OCI-LY3 (cell line): ENCODE data around the gene STT3B.

ENCODE experiments used
- H2AFZ ChIP-seq: fragments of 200-600, 300-600 bp; shearing (Covaris generic); 2 replicates; pipeline ENCODE4 v1.6.0; 2014; ENCODE audit warnings: antibody characterized with exemption, low read depth, low read length
- H3K27ac ChIP-seq: fragments of 200-600, 300-600 bp; sonication (generic); 2 replicates; pipeline ENCODE4 v1.5.1; 2014; ENCODE audit warnings: mild to moderate bottlenecking, low read length, moderate library complexity, mixed read lengths
- H3K27me3 ChIP-seq: fragments of 200-600, 300-600 bp; sonication (generic); 2 replicates; pipeline ENCODE4 v1.6.1; 2014; ENCODE audit warnings: low read depth, low read length, mixed read lengths
- H3K36me3 ChIP-seq: fragments of 200-600, 300-600 bp; sonication (generic); replicated peaks from 2 replicates; pipeline ENCODE3; 2014; ENCODE audit warnings: low read depth, low read length, mixed read lengths
- H3K4me1 ChIP-seq: fragments of 300-600, 200-600 bp; sonication (generic); 2 replicates; pipeline ENCODE4 v1.6.1; 2014; ENCODE audit warnings: low read length, mixed read lengths
- H3K4me2 ChIP-seq: fragments of 200-600, 300-600 bp; sonication (generic); 2 replicates; pipeline ENCODE4 v1.6.1; 2014; ENCODE audit warnings: low read length, mixed read lengths
- H3K4me3 ChIP-seq: fragments of 300-600, 200-600 bp; sonication (generic); 2 replicates; pipeline ENCODE4 v1.5.1; 2014; ENCODE audit warnings: antibody characterized with exemption, mild to moderate bottlenecking, low read length, moderate library complexity
- H3K79me2 ChIP-seq: fragments of 300-600, 200-600 bp; shearing (Covaris generic); 2 replicates; pipeline ENCODE4 v1.6.1; 2014; ENCODE audit warnings: mild to moderate bottlenecking, low read length, mixed read lengths
- H3K9ac ChIP-seq: fragments of 300-600, 200-600 bp; shearing (Covaris generic); 2 replicates; pipeline ENCODE4 v1.6.0; 2014; ENCODE audit warnings: mild to moderate bottlenecking, low read length, moderate library complexity
- H3K9me3 ChIP-seq: fragments of 200-600, 300-600 bp; shearing (Covaris generic); 2 replicates; pipeline ENCODE4 v1.6.1; 2014; ENCODE audit warnings: low read length, mixed read lengths; ENCODE audit not compliant: insufficient read depth
- H4K20me1 ChIP-seq: fragments of 200-600, 300-600 bp; sonication (generic); 2 replicates; pipeline ENCODE4 v1.6.1; 2016; ENCODE audit warnings: low read length, mixed read lengths; ENCODE audit not compliant: insufficient read depth
- CTCF ChIP-seq: fragments of 200-600, 300-600 bp; sonication (generic); IDR thresholded peaks from 2 replicates; pipeline ENCODE4 v1.5.1; 2014; ENCODE audit warnings: antibody characterized with exemption, low read length, low read depth
- EZH2phosphoT487 ChIP-seq: fragments of 200-600 bp; shearing (Covaris generic); IDR thresholded peaks from 2 replicates; pipeline ENCODE4 v1.6.1; 2018; ENCODE audit warnings: antibody characterized with exemption, mixed run types, low read depth

STT3B gene

GRCh38 chr3:31576521-31576920 is 43.8 kb downstream of the STT3B start:
- Histone ChIP-seq H3K36me3 (peaks cover 25% of the 10 kb centered on the region), H3K4me3 (no peak overlapping the region), H3K9me3 (no peaks in the 10 kb centered on the region), H3K79me2 (peaks cover 96% of the 10 kb centered on the region), H3K27ac (no peak overlapping the region), H3K27me3 (no peaks in the 10 kb centered on the region), H3K9ac (no peak overlapping the region), H4K20me1 (peaks cover 76% of the 10 kb centered on the region), H3K4me1 (peaks cover 46% of the 10 kb centered on the region), H3K4me2 (no peak overlapping the region), H2AFZ (no peak overlapping the region)
- TF ChIP-seq CTCF: no peak
- no peak for TF ChIP-seq EZH2phosphoT487

- Histone ChIP-seq H3K27me3 (no peaks in the 10 kb centered on the region), H3K4me2 (no peak overlapping the region), H4K20me1 (peaks cover 80% of the 10 kb centered on the region), H2AFZ (no peak overlapping the region), H3K79me2 (peaks cover 99% of the 10 kb centered on the region), H3K36me3 (peaks cover 30% of the 10 kb centered on the region), H3K9ac (no peak overlapping the region), H3K27ac (no peak overlapping the region), H3K9me3 (no peaks in the 10 kb centered on the region), H3K4me3 (no peak overlapping the region), H3K4me1 (peaks cover 42% of the 10 kb centered on the region)
- TF ChIP-seq CTCF: no peak
- TF ChIP-seq EZH2phosphoT487: no peak
Measured at GRCh38 chr3:31577232-31577631, 44.5 kb downstream of the STT3B start.

GRCh38 chr3:31579828-31580227 is 47.1 kb downstream of the STT3B start:
- peaks cover 99% of the 10 kb centered on the region for H3K79me2 ChIP-seq
- no peaks in the 10 kb centered on the region for H3K9me3 ChIP-seq
- no peak for TF ChIP-seq CTCF
- H4K20me1 ChIP-seq: peaks cover 76% of the 10 kb centered on the region
- H3K9ac ChIP-seq: no peak overlapping the region
- H2AFZ ChIP-seq: no peak overlapping the region
- H3K4me1 ChIP-seq: peaks cover 17% of the 10 kb centered on the region
- H3K4me2 ChIP-seq: no peak overlapping the region
- H3K27ac ChIP-seq: no peak overlapping the region
- peaks cover 48% of the 10 kb centered on the region for H3K36me3 ChIP-seq
- H3K4me3 ChIP-seq: no peak overlapping the region
- no peaks in the 10 kb centered on the region for H3K27me3 ChIP-seq

GRCh38 chr3:31580645-31581044 is 47.9 kb downstream of the STT3B start:
- Histone ChIP-seq H3K9me3 (no peaks in the 10 kb centered on the region), H3K4me1 (peaks cover 8% of the 10 kb centered on the region), H3K36me3 (peaks cover 55% of the 10 kb centered on the region), H3K4me2 (no peak overlapping the region), H3K4me3 (no peak overlapping the region), H3K27me3 (no peaks in the 10 kb centered on the region), H3K27ac (no peak overlapping the region), H3K79me2 (peaks cover 99% of the 10 kb centered on the region), H4K20me1 (peaks cover 76% of the 10 kb centered on the region), H3K9ac (no peak overlapping the region), H2AFZ (no peak overlapping the region)
- no peak for TF ChIP-seq EZH2phosphoT487
- TF ChIP-seq CTCF: no peak
